Naive thymus-derived CD8-positive, alpha-beta T cell (primary cell): ENCODE results near the gene C1QTNF5. TPM values are rescaled to one million over a fixed set of nuclear protein-coding genes. Genes with fewer than 3 reads are reported as not detected.

Experiments used
- ATAC-seq, 2 donors: fragments of 150-1000 bp; cut with Tn5 transposase in 1 of 2; sonication (Bioruptor Pico), chemical (Tn5 transposase) in 1 of 2; 1 replicate in 1 of 2; 2 replicates in 1 of 2; pipeline ENCODE4 v1.10.0; 2021; ENCODE audit warnings: mild to moderate bottlenecking in 2 of 2, moderate library complexity in 2 of 2
- POLR2A ChIA-PET: fragments of 350-600 bp; sonication (Branson Sonifier 250); formaldehyde crosslinking; loops from one replicate; lab custom pipeline; 2021; ENCODE audit warnings: antibody characterized with exemption; lab: Charles Lee
- DNase-seq, 10 donors: peaks; one replicate each; pipeline versions ENCODE4 v3.0.0 to v3.0.0-alpha.2; 2020 to 2022
- H3K27ac Mint-ChIP-seq, 10 donors: one replicate each; pipeline ENCODE4 v1.8.0; 2020 to 2022; ENCODE audit warnings: mild to moderate bottlenecking in 10 of 10, mixed read lengths in 10 of 10, moderate library complexity in 4 of 10, inconsistent platforms in 1 of 10
- H3K27me3 Mint-ChIP-seq, 5 donors: one replicate each; pipeline ENCODE4 v1.8.0; 2021 to 2022; ENCODE audit warnings: mixed read lengths in 5 of 5
- H3K36me3 Mint-ChIP-seq, 3 donors: one replicate each; pipeline ENCODE4 v1.8.0; 2020 to 2022; ENCODE audit warnings: mixed read lengths in 3 of 3, mild to moderate bottlenecking in 2 of 3, inconsistent platforms in 1 of 3
- H3K4me1 Mint-ChIP-seq, 4 donors: one replicate each; pipeline ENCODE4 v1.8.0; 2021 to 2022; ENCODE audit warnings: mixed read lengths in 4 of 4
- H3K4me3 Mint-ChIP-seq, 10 donors: one replicate each; pipeline ENCODE4 v1.8.0; 2020 to 2022; ENCODE audit warnings: mild to moderate bottlenecking in 10 of 10, mixed read lengths in 10 of 10, moderate library complexity in 6 of 10, inconsistent platforms in 1 of 10
- H3K9me3 Mint-ChIP-seq, 9 donors: one replicate each; pipeline ENCODE4 v1.8.0; 2020 to 2022; ENCODE audit warnings: mixed read lengths in 9 of 9, mild to moderate bottlenecking in 3 of 9, inconsistent platforms in 1 of 9, moderate library complexity in 1 of 9
- polyA plus RNA-seq, 3 donors: library from polyadenylated mRNA; unstranded; fragments of 300-500 nt; fragmentation: Illumina TruSeq; gene quantifications; one replicate each; pipeline ENCODE4 v1.2.3, GENCODE V29; 2021
- total RNA-seq, 8 experiments: library from RNA in 2 of 8; stranded (reverse) in 2 of 8; gene quantifications; one replicate each; pipeline ENCODE4 v1.2.3 and lab custom pipeline; 2021 to 2026

C1QTNF5 gene
- total and polyA plus RNA-seq, 5 experiments from 2014 or later = not detected

- peak overlapping the region in 9 of 10 donors; percentile 30 to 78 (median 56) for H3K4me3 Mint-ChIP-seq
- no peak for ATAC-seq
- no peak overlapping the region for H3K27ac Mint-ChIP-seq
- H3K4me1 Mint-ChIP-seq = peaks cover 8 to 17% (median 13%) of the 10 kb centered on the region in 4 donors
- POLR2A ChIA-PET = no interaction called here
- peaks cover 25 to 49% (median 34%) of the 10 kb centered on the region in 5 donors for H3K27me3 Mint-ChIP-seq
- DNase-seq = no peak
- no peaks in the 10 kb centered on the region for H3K36me3 Mint-ChIP-seq
- no peaks in the 10 kb centered on the region for H3K9me3 Mint-ChIP-seq
These were observed 21.4 kb upstream of the C1QTNF5 start for GRCh38 chr11:119361941-119362725.

GRCh38 chr11:119361056-119361787 is 20.5 kb upstream of the C1QTNF5 start:
- POLR2A ChIA-PET = no interaction called here
- Mint-ChIP-seq H3K4me1 (peaks cover 10 to 21% (median 18%) of the 10 kb centered on the region in 4 donors), H3K4me3 (no peak overlapping the region), H3K27me3 (peaks cover 15 to 43% (median 25%) of the 10 kb centered on the region in 5 donors), H3K27ac (no peak overlapping the region), H3K9me3 (no peaks in the 10 kb centered on the region), H3K36me3 (no peaks in the 10 kb centered on the region)
- DNase-seq (no peak), ATAC-seq (no peak)

GRCh38 chr11:119359365-119360214 is 18.9 kb upstream of the C1QTNF5 start:
- Mint-ChIP-seq H3K4me1 (peaks cover 9 to 22% (median 17%) of the 10 kb centered on the region in 4 donors), H3K36me3 (no peaks in the 10 kb centered on the region), H3K27me3 (peaks cover 6 to 33% (median 17%) of the 10 kb centered on the region in 5 donors), H3K4me3 (no peak overlapping the region), H3K9me3 (no peaks in the 10 kb centered on the region), H3K27ac (peak overlapping the region in 2 of 10 donors; percentile 33 to 51)
- DNase-seq (no peak), ATAC-seq (no peak)
- POLR2A ChIA-PET = no interaction called here

GRCh38 chr11:119357074-119357473 is 16.4 kb upstream of the C1QTNF5 start:
- DNase-seq (no peak), ATAC-seq (no peak)
- Mint-ChIP-seq H3K36me3 (no peaks in the 10 kb centered on the region), H3K9me3 (no peaks in the 10 kb centered on the region), H3K4me3 (peak overlapping the region; percentile 63 to 86 (median 68)), H3K27ac (peak overlapping the region in 2 of 10 donors; percentile 67 to 91), H3K27me3 (peaks cover 8 to 36% (median 16%) of the 10 kb centered on the region in 5 donors), H3K4me1 (peaks cover 4 to 13% (median 7%) of the 10 kb centered on the region in 4 donors)
- POLR2A ChIA-PET = no interaction called here

- ATAC-seq (peak; percentile 94 to 96), DNase-seq (peak; percentile 55 to 83 (median 70))
- Mint-ChIP-seq H3K9me3 (no peaks in the 10 kb centered on the region), H3K4me1 (peaks cover 4 to 13% (median 7%) of the 10 kb centered on the region in 4 donors), H3K27ac (peak overlapping the region in 8 of 10 donors; percentile 71 to 95 (median 90)), H3K4me3 (peak overlapping the region; percentile 86 to 96 (median 93)), H3K27me3 (peaks cover 9 to 39% (median 21%) of the 10 kb centered on the region in 5 donors), H3K36me3 (no peaks in the 10 kb centered on the region)
- POLR2A ChIA-PET = interaction anchor here (0.6 to 1.5 kb wide), 3 partner anchors 8 to 25 kb away, joined by 3 to 9 read pairs (median 3); partner anchors contain the start of gene USP2
These were observed 15.8 kb upstream of the C1QTNF5 start for GRCh38 chr11:119356349-119357031.

GRCh38 chr11:119355091-119355843 is 14.6 kb upstream of the C1QTNF5 start:
- H3K27ac Mint-ChIP-seq = peak overlapping the region in 3 of 10 donors; percentile 15 to 95 (median 16)
- H3K9me3 Mint-ChIP-seq = no peaks in the 10 kb centered on the region
- no peak for ATAC-seq
- peaks cover 5 to 13% (median 8%) of the 10 kb centered on the region in 4 donors for H3K4me1 Mint-ChIP-seq
- H3K36me3 Mint-ChIP-seq = no peaks in the 10 kb centered on the region
- peak in 1 of 10 donors; percentile 57 for DNase-seq
- POLR2A ChIA-PET = interaction anchor here (1.3 to 1.5 kb wide), 2 partner anchors 23 to 26 kb away, joined by 3 to 9 read pairs; partner anchors contain the start of gene USP2
- peaks cover 9 to 41% (median 24%) of the 10 kb centered on the region in 5 donors for H3K27me3 Mint-ChIP-seq
- H3K4me3 Mint-ChIP-seq = peak overlapping the region in 9 of 10 donors; percentile 40 to 94 (median 86)

GRCh38 chr11:119352857-119353260 is 12.2 kb upstream of the C1QTNF5 start:
- no peak for ATAC-seq
- H3K27ac Mint-ChIP-seq = no peak overlapping the region
- H3K36me3 Mint-ChIP-seq = no peaks in the 10 kb centered on the region
- H3K4me3 Mint-ChIP-seq = no peak overlapping the region
- peaks cover 7 to 13% (median 10%) of the 10 kb centered on the region in 4 donors for H3K4me1 Mint-ChIP-seq
- DNase-seq = no peak
- H3K9me3 Mint-ChIP-seq = no peaks in the 10 kb centered on the region
- H3K27me3 Mint-ChIP-seq = peaks cover 9 to 36% (median 26%) of the 10 kb centered on the region in 5 donors
- POLR2A ChIA-PET = no interaction called here

GRCh38 chr11:119351232-119351631 is 10.5 kb upstream of the C1QTNF5 start:
- DNase-seq = no peak
- Mint-ChIP-seq H3K4me1 (peaks cover 3 to 8% (median 6%) of the 10 kb centered on the region in 4 donors), H3K27me3 (peaks cover 9 to 42% (median 30%) of the 10 kb centered on the region in 5 donors), H3K36me3 (no peaks in the 10 kb centered on the region), H3K27ac (peak overlapping the region in 1 of 10 donors; percentile 48), H3K9me3 (no peaks in the 10 kb centered on the region), H3K4me3 (peak overlapping the region in 1 of 10 donors; percentile 11)
- ATAC-seq = no peak
- POLR2A ChIA-PET = no interaction called here

GRCh38 chr11:119350302-119350701 is 9.6 kb upstream of the C1QTNF5 start:
- H3K9me3 Mint-ChIP-seq = no peaks in the 10 kb centered on the region
- DNase-seq (no peak), ATAC-seq (peak in 1 of 2 donors; percentile 38)
- H3K36me3 Mint-ChIP-seq = no peaks in the 10 kb centered on the region
- H3K27ac Mint-ChIP-seq = peak overlapping the region in 5 of 10 donors; percentile 22 to 59 (median 44)
- H3K4me3 Mint-ChIP-seq = no peak overlapping the region
- peaks cover 9 to 42% (median 30%) of the 10 kb centered on the region in 5 donors for H3K27me3 Mint-ChIP-seq
- H3K4me1 Mint-ChIP-seq = peaks cover 0 to 5% (median 2%) of the 10 kb centered on the region in 4 donors
- POLR2A ChIA-PET = no interaction called here

- POLR2A ChIA-PET = no interaction called here
- peaks cover 0 to 5% (median 2%) of the 10 kb centered on the region in 4 donors for H3K4me1 Mint-ChIP-seq
- peak overlapping the region in 1 of 10 donors; percentile 47 for H3K27ac Mint-ChIP-seq
- H3K27me3 Mint-ChIP-seq = peaks cover 4 to 46% (median 31%) of the 10 kb centered on the region in 5 donors
- H3K9me3 Mint-ChIP-seq = no peaks in the 10 kb centered on the region
- no peak for DNase-seq
- H3K4me3 Mint-ChIP-seq = no peak overlapping the region
- no peaks in the 10 kb centered on the region for H3K36me3 Mint-ChIP-seq
- ATAC-seq = no peak
These were observed 7.4 kb upstream of the C1QTNF5 start for GRCh38 chr11:119347940-119348605.
